GM19468 (cell line): ENCODE measurements around the gene RAPGEF4.

Source experiments
- ATAC-seq: cut with Tn5 transposase; IDR thresholded peaks from one replicate; pipeline ENCODE4 v1.9.1; 2021; ENCODE audit warnings: mild to moderate bottlenecking, moderate library complexity, moderate number of reproducible peaks; ENCODE audit not compliant: unreplicated experiment; ENCODE audit errors: extremely low read depth

RAPGEF4 gene

GRCh38 chr2:172926785-172927640 is 191.4 kb downstream of the RAPGEF4 start:
- ATAC-seq, result no peak

GRCh38 chr2:172927641-172928357 is 192.2 kb downstream of the RAPGEF4 start:
- no peak for ATAC-seq

GRCh38 chr2:172928756-172929155 is 193.1 kb downstream of the RAPGEF4 start:
- no peak for ATAC-seq

- no peak for ATAC-seq
Measured at GRCh38 chr2:172929644-172930043, 194.0 kb downstream of the RAPGEF4 start.

- no peak for ATAC-seq
Measured at GRCh38 chr2:172930871-172931255, 195.2 kb downstream of the RAPGEF4 start.

- ATAC-seq, result no peak
Measured at GRCh38 chr2:172931256-172931894, 195.7 kb downstream of the RAPGEF4 start.

- ATAC-seq, result no peak
Measured at GRCh38 chr2:172931918-172932520, 196.4 kb downstream of the RAPGEF4 start.

- no peak for ATAC-seq
Measured at GRCh38 chr2:172937884-172938712, 202.5 kb downstream of the RAPGEF4 start.

GRCh38 chr2:172938713-172939375 is 203.2 kb downstream of the RAPGEF4 start:
- ATAC-seq, result no peak

- ATAC-seq, result no peak
Measured at GRCh38 chr2:172943539-172943938, 207.9 kb downstream of the RAPGEF4 start.

- ATAC-seq, result no peak
Measured at GRCh38 chr2:172944022-172944793, 208.6 kb downstream of the RAPGEF4 start.

GRCh38 chr2:172944794-172945509 is 209.3 kb downstream of the RAPGEF4 start:
- no peak for ATAC-seq

- no peak for ATAC-seq
Measured at GRCh38 chr2:172945510-172945850, 209.8 kb downstream of the RAPGEF4 start.

GRCh38 chr2:172947461-172948153 is 212.0 kb downstream of the RAPGEF4 start:
- no peak for ATAC-seq

GRCh38 chr2:172949522-172949921 is 213.9 kb downstream of the RAPGEF4 start:
- no peak for ATAC-seq

- no peak for ATAC-seq
Measured at GRCh38 chr2:172950565-172950964, 214.9 kb downstream of the RAPGEF4 start.

- no peak for ATAC-seq
Measured at GRCh38 chr2:172951554-172951953, 215.9 kb downstream of the RAPGEF4 start.
